Pancreas (tissue), 10 donors: ENCODE data around the gene CDK6. TPM values are rescaled to one million over a fixed set of nuclear protein-coding genes. Genes with fewer than 3 reads are reported as not detected.

Source experiments
- ATAC-seq, 4 donors: fragments of 200-7000 bp; cut with Tn5 transposase; one replicate each; pipeline versions ENCODE4 v1.8.0 to v1.9.1; 2020; ENCODE audit warnings: mild to moderate bottlenecking in 4 of 4, moderate library complexity in 4 of 4
- DNase-seq, 6 donors: peaks; one replicate each; pipeline ENCODE4 v3.0.0-alpha.2; 2020
- FAIRE-seq: peaks from 2 replicates; lab custom pipeline; 2012; peaks lifted over from hg19 to GRCh38; lab: Jason Lieb, UNC
- H3K27ac ChIP-seq, 4 donors: fragments of 200-600 bp; sonication (generic); 1 replicate in 3 of 4; 2 replicates in 1 of 4; pipeline versions ENCODE4 v1.5.0 to v1.8.0; 2020
- H3K27me3 ChIP-seq, 4 donors: fragments of 200-600 bp; one replicate each; pipeline ENCODE4 v1.8.0; 2021
- H3K36me3 ChIP-seq, 3 donors: fragments of 200-600 bp; sonication (generic) in 1 of 3; one replicate each; pipeline versions ENCODE4 v1.5.0 to v1.8.0; 2020 to 2021
- H3K4me1 ChIP-seq, 3 donors: fragments of 200-600 bp; one replicate each; pipeline ENCODE4 v1.8.0; 2021
- H3K4me3 ChIP-seq, 4 donors: fragments of 200-600 bp; sonication (generic) in 2 of 4; one replicate each; pipeline versions ENCODE4 v1.5.0 to v1.8.0; 2020 to 2021
- H3K9me3 ChIP-seq, 4 donors: fragments of 200-600 bp; one replicate each; pipeline ENCODE4 v1.8.0; 2021
- WGBS, 2 donors: extraction: QIAGEN DNeasy Blood & Tissue Kit; methylation state at CpG; one replicate each; pipeline ENCODE4 v1.1.7; 2013; 5-methylcytosine and 5-hydroxymethylcytosine counted together
- intact Hi-C, 3 donors: fragments of 100-400 bp; cut with DNase I; formaldehyde crosslinking; loops; one replicate each; pipeline versions ENCODE4 v1.11.1 to v1.14.2; 2022
- polyA plus RNA-seq, 2 donors: library from polyadenylated mRNA; stranded (reverse); fragments of 200-250 nt; gene quantifications; one replicate each; pipeline ENCODE4 v1.2.3, GENCODE V29; 2013
- total RNA-seq, 6 donors: library from RNA; stranded (reverse); fragmentation: NEBNext Ultra II Directional in 4 of 6; extraction: Animal tissue kit (Norgen Biotek cat#: 25700) in 4 of 6; gene quantifications; one replicate each; pipeline versions ENCODE4 v1.2.1 to v1.2.4, GENCODE V29; 2021 to 2023
- TF ChIP-seq, protein P1 (sequence below), 4 donors: fragments of 200-600 bp; sonication (generic) in 3 of 4; IDR thresholded peaks; one replicate each; pipeline versions ENCODE4 v1.5.0 to v1.8.0; 2021; ENCODE audit warnings: antibody characterized with exemption in 4 of 4
- donor health status: healthy with polysubstance abuse.
- donor health status: DM: no; HTN: no; CAD: no; lungs with moderate emphysema.
- donor health status: DM: no; HTN: no; CAD: no.
- donor health status: control.
- donor health status: control.
- donor health status: Bipolar disorder and iron deficiency.
- donor health status: DM: yes; HTN: yes; CAD: no.
- donor health status: DM: no; HTN: no; CAD: no.
- donor health status: DM: no; HTN: no; CAD: no.
- donor health status: DM: yes; HTN: yes; CAD: no.

The CDK6 gene
- total and polyA plus RNA-seq, 8 donors: 2.4 to 33.4 (median 18.7) TPM

- Histone ChIP-seq H3K9me3 (no peaks in the 10 kb centered on the region), H3K27ac (no peak overlapping the region), H3K4me3 (no peak overlapping the region), H3K4me1 (no peaks in the 10 kb centered on the region), H3K27me3 (no peaks in the 10 kb centered on the region), H3K36me3 (peaks cover 0 to 3% (median 0%) of the 10 kb centered on the region in 3 donors)
- intact Hi-C loops: no loop called here
- DNase-seq (no peak), FAIRE-seq (no peak), ATAC-seq (peak in 3 of 4 donors; percentile 54 to 65 (median 59))
- TF ChIP-seq, protein P1, sequence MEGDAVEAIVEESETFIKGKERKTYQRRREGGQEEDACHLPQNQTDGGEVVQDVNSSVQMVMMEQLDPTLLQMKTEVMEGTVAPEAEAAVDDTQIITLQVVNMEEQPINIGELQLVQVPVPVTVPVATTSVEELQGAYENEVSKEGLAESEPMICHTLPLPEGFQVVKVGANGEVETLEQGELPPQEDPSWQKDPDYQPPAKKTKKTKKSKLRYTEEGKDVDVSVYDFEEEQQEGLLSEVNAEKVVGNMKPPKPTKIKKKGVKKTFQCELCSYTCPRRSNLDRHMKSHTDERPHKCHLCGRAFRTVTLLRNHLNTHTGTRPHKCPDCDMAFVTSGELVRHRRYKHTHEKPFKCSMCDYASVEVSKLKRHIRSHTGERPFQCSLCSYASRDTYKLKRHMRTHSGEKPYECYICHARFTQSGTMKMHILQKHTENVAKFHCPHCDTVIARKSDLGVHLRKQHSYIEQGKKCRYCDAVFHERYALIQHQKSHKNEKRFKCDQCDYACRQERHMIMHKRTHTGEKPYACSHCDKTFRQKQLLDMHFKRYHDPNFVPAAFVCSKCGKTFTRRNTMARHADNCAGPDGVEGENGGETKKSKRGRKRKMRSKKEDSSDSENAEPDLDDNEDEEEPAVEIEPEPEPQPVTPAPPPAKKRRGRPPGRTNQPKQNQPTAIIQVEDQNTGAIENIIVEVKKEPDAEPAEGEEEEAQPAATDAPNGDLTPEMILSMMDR (IDR thresholded peaks at IDR 0.05): no peak
- 71 to 72% methylated on average over 5 of the region's 5 CpGs for WGBS, 2 donors
These were observed 221.7 kb downstream of the CDK6 start for GRCh38 chr7:92614660-92615174.

- H3K9me3 ChIP-seq: no peaks in the 10 kb centered on the region
- peak in 1 of 4 donors; percentile 25 for ATAC-seq
- no peak for DNase-seq
- intact Hi-C loops: no loop called here
- TF ChIP-seq, protein P1 (IDR thresholded peaks at IDR 0.05): no peak
- WGBS, 2 donors: 54 to 62% methylated on average over 3 of the region's 3 CpGs
- no peak overlapping the region for H3K27ac ChIP-seq
- H3K4me1 ChIP-seq: no peaks in the 10 kb centered on the region
- H3K4me3 ChIP-seq: no peak overlapping the region
- peaks cover 0 to 3% (median 0%) of the 10 kb centered on the region in 3 donors for H3K36me3 ChIP-seq
- no peaks in the 10 kb centered on the region for H3K27me3 ChIP-seq
- FAIRE-seq: no peak
These were observed 222.7 kb downstream of the CDK6 start for GRCh38 chr7:92613720-92614119.

DNA sequence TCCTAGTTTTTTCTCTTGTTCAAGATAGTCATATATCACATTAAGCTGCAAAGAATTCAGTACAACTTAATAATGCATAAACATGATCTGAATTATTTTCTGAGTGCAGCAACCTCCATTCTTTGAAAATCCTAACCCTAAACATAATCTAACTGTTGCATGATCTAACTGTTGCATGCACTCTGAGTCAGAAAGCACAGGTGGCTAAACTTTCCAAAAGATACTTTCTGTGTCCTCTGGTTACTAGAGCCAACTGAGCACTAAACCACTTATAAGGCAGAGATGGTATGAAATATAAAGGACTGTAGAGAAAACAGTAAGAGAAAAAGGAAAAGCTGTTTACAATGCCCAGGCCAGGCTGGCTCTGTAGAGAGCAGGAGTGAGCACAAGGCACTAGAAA lies 223.2 kb downstream of the CDK6 start:
- TF ChIP-seq, protein P1 (IDR thresholded peaks at IDR 0.05): no peak
- Histone ChIP-seq H3K4me1 (no peaks in the 10 kb centered on the region), H3K27ac (no peak overlapping the region), H3K4me3 (no peak overlapping the region), H3K27me3 (no peaks in the 10 kb centered on the region), H3K36me3 (peaks cover 0 to 3% (median 0%) of the 10 kb centered on the region in 3 donors), H3K9me3 (no peaks in the 10 kb centered on the region)
- FAIRE-seq (no peak), DNase-seq (no peak), ATAC-seq (no peak)
- intact Hi-C loops: no loop called here

DNA sequence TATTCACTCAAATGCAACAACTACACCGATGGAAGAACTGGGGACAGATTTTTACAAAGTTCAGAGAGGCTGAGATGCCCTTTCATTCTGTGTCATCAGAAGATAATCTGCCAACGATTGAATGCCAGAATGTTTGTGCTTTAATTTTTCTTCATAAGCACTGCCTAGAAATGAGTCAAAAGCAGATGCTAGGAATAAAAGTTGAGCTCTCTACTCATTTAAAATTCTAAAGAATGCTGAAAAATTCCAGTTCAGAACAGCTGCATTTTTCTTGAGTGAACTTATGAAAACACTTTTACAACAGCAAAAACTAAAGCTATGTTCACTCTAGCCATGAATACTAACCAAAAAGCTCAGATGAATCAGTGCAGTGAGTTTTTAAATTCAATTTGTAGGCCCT lies 223.9 kb downstream of the CDK6 start:
- Histone ChIP-seq H3K27ac (no peak overlapping the region), H3K4me3 (no peak overlapping the region), H3K4me1 (no peaks in the 10 kb centered on the region), H3K27me3 (no peaks in the 10 kb centered on the region), H3K9me3 (no peaks in the 10 kb centered on the region), H3K36me3 (peaks cover 0 to 3% (median 0%) of the 10 kb centered on the region in 3 donors)
- ATAC-seq (no peak), FAIRE-seq (no peak), DNase-seq (no peak)
- TF ChIP-seq, protein P1 (IDR thresholded peaks at IDR 0.05): no peak
- intact Hi-C loops: no loop called here
- WGBS, 2 donors: 55 to 58% methylated on average over 2 of the region's 2 CpGs

GRCh38 chr7:92611735-92612134 lies 224.6 kb downstream of the CDK6 start:
- H3K4me1 ChIP-seq: no peaks in the 10 kb centered on the region
- H3K27ac ChIP-seq: no peak overlapping the region
- intact Hi-C loops: no loop called here
- no peak for FAIRE-seq
- no peak for ATAC-seq
- H3K27me3 ChIP-seq: no peaks in the 10 kb centered on the region
- TF ChIP-seq, protein P1 (IDR thresholded peaks at IDR 0.05): no peak
- no peak overlapping the region for H3K4me3 ChIP-seq
- H3K9me3 ChIP-seq: no peaks in the 10 kb centered on the region
- peaks cover 0 to 3% (median 0%) of the 10 kb centered on the region in 3 donors for H3K36me3 ChIP-seq
- no peak for DNase-seq
